ENCODE results near the gene TBXT.
"Not testable (repeated sequence)": the region's sequence is repeated elsewhere in the genome, so short reads cannot be mapped to it uniquely, and the experiment has no call there.

Gene TBXT

GRCh38 chr6:166169549-166170421 is 2.1 kb upstream of the TBXT start:
- no peak for DNase-seq (ENCODE audit: low spot score)

DNA sequence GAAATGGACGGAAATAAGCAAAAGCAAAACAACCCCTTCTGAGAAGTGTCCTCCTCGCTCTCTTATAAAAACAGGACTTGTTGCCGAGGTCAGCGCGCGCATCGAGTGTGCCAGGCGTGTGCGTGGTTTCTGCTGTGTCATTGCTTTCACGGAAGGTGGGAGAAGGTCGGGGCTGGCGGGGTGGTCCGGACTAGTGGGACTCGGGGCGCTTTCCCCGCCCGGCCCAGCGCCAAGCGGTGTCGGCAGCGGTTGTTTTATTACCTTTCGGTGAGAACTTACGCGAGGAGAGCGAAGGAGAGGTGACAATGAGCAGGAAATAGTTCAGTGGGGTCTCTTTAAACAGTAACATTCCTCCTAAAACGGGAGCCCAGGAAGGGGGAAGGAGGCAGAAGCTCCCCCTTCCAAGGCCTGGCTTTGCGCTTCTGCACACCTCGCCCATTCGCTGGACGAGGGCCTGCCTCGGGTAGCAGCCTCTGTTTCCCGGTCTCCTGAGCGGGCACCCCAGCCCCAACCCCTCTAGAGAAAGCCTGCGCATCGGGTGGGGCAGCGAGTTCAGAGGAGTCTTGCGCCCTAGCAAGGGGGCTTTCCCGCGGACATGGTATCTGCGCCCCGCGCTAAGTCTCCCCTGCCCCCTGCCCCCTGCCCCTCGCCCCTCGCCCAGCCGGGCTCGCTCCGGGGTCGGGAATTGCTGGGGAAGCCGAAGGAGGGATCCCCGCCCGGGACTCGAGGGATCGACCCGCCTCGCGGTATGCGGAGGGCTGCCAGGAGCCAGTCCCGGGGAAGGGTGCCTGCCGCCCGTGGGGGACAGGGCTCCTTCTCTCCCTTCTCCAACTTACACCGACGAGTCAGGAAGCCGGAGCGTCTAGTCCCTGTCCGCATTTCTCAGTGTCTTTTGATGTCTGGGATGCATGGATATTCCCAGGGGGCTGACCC is 1.2 kb upstream of the TBXT start:
- DNase-seq (ENCODE audit: low spot score), result no peak

DNA sequence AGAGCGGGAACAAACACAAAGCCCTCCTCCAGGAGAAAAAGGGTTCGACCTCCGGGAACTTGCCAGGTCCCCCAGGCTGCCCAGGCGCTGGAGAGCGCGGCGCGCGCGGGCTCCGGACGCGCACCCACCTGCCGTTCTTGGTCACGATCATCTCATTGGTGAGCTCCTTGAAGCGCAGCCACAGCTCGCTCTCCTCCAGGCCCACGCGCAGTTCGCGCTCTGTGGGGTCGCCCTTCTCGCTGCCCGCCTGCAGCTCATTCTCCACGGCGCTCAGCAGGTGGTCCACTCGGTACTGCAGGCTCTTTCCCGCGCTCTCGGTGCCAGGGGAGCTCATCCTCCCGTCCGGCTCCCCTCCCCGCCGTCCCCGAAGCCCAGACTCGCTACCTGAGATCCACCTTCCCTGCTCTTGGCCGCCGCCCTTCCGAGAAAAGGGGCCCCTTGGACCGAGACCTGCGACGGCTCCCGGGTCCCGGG is 356 bp downstream of the TBXT start:
- no peak for DNase-seq (ENCODE audit: low spot score)

DNA sequence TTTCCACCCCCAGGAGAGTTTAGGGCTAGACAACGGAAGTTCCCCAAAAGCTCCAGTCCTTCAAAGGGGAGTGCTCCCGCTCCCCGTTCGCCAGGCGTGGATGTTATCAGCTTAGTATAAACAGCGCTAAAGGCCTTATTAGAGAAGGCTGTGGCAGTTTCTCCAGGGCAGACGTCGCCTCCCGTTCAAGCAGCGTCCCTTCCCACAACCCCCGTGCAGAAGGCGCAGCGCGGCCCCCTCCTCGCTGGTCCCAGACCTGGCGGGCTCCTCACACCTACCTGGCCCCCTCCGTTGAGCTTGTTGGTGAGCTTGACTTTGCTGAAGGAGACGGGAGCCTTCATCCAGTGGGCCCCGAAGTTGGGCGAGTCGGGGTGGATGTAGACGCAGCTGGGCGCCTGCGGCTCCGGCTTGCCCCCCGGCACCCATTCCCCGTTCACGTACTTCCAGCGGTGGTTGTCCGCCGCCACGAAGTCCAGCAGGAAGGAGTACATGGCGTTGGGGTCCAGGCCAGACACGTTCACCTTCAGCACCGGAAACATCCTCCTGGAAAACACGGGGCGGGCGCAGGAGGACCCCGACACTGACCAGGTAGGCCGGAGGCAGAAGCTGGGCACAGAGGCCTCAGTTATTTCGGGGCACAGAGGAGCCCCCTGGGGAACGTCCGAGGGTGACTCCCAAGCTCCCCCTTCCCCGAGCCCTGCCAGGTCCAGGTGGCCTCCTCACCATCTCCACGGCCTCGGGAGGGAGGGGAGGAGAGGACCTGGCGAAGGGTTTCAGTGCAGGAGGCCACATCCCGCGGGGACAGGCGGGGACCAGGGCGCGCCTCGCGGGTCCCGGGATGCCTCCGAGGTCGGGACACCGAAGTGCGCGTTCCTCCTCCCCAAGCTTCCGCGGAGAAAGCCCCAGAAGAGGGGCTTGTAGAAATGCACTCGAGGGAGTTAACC is 1.1 kb downstream of the TBXT start:
- no peak for DNase-seq (ENCODE audit: low spot score)

DNA sequence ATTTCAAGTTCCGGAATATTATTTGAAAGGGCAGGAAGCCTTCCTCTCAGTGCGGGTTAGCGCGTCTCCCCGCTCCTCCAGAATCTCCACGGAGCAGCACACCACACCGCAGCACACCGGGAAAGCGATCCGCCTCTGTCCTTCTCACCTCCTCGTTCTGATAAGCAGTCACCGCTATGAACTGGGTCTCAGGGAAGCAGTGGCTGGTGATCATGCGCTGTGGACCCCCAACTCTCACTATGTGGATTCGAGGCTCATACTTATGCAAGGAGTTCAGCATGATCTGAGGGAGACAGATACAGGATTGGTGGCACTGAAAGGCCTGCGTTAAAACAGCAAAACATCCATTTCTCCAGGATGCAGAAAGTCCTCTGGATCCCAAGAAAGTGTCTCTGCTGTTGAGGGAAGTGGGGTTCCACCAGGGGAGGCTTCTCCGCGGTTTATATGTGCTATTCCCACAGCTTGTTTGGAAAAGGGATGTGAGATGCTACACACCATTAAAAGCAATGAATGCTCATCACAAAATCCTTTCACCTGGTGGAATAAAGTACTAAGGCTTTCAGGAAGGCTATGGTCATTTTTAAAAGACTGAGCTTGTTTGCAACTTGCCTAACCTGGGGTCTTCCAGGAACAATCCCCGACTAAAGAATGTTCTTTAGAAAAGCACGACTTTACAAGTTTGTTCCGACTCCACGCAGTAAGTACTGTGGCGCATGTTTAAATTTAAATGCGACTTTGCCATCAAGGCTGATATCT is 1.9 kb downstream of the TBXT start:
- DNase-seq (ENCODE audit: low spot score), result no peak

GRCh38 chr6:166162599-166163342 is 4.9 kb downstream of the TBXT start:
- no peak for DNase-seq (ENCODE audit: low spot score)

- DNase-seq (ENCODE audit: low spot score), result no peak
Measured at GRCh38 chr6:166157930-166158617, 9.6 kb downstream of the TBXT start.

DNA sequence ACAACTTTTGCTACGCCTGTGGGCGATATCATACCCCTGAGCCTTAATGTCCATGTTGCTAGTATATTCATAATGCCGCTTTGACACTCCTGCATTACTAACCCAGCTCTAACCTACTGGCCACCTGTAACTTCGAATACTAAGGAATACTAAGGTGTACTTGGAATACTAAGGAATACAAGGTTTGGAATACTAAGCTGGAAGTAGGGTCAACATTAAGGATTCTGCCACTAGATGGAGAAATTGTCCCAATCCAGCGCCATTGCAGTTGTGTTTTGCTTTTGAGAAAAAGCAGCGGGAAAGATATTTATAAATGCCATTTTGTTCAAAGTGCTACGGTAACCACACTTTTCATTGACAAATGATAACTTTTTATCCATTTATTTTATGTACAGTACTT is 10.7 kb downstream of the TBXT start:
- no peak for DNase-seq (ENCODE audit: low spot score)

DNA sequence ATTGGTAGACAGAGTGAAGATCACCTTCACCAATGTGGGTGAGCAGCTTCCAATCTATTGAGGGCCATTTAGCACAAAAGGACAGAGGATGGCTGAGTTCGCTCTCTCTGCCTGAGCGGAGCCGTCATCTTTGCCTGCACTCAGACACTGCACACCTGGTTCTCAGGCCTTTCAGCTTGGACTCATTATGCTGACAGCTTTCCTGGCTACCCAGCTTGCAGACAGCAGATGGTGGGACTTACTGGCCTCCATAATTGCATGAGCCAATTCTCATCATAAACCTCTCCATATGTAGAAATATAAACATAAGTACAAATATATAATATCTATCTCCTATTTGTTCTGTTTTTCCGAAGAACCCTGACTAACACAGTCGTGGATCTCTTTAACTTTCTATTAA is 13.7 kb downstream of the TBXT start:
- no peak for DNase-seq (ENCODE audit: low spot score)

GRCh38 chr6:166152660-166153059 is 15.0 kb downstream of the TBXT start:
- DNase-seq (ENCODE audit: low spot score), result no peak

GRCh38 chr6:166151798-166152197 is 15.9 kb downstream of the TBXT start:
- DNase-seq (ENCODE audit: low spot score), result no peak

DNA sequence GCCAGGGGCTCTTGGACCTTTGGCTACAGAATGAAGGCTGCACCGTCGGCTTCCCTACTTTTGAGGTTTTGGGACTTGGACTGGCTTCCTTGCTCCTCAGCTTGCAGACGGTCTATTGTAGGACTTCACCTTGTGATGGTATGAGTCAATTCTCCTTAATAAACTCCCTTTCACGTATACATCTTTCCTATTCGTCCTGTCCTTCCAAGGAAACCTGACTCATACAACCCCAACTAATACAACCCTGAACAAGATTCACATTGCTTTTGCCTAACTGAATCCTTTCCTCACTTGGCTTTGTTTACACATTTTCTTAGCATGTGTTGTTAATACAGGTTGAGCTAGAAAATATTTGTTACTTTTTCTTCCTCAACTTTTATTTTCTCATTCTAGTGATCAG is 21.9 kb downstream of the TBXT start:
- no peak for DNase-seq (ENCODE audit: low spot score)

GRCh38 chr6:166143011-166143410 is 24.6 kb downstream of the TBXT start:
- DNase-seq (ENCODE audit: low spot score), result no peak

DNA sequence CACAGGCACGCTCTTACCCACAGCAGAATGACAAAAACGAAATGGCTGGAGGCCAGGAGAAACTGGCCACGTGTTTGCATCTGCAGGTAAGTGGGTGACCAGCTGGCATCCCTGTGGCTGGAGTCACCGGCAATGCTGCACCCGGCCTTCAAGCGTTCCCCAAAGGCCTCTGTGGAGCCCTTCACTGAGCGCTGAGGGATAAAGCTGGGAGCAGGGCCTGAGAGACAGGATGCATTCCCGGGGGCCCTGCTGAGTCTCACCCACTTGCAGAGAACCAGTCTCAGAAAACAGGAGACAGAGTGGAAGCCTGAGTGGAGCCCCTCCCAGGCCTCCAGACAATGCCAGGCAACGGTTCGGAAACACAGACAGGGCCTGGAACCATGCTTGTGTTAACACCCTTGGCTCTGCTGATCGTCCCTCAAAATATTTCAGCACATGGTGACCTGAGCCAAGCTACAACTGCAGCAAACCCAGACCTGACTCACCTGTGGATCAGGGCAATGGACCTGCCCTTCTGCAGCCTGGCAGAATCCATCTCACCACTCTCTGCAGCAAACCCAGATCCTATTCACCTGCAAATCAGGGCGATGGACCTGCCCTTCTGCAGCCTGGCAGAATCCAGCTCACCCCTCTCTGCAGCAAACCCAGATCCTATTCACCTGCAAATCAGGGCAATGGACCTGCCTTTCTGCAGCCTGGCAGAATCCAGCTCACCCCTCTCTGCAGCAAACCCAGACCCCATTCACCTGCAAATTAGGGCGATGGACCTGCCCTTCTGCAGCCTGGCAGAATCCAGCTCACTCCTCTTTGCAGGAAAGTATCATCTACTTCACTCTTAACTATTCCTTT is 39.8 kb downstream of the TBXT start:
- DNase-seq (ENCODE audit: low spot score), result no peak

DNA sequence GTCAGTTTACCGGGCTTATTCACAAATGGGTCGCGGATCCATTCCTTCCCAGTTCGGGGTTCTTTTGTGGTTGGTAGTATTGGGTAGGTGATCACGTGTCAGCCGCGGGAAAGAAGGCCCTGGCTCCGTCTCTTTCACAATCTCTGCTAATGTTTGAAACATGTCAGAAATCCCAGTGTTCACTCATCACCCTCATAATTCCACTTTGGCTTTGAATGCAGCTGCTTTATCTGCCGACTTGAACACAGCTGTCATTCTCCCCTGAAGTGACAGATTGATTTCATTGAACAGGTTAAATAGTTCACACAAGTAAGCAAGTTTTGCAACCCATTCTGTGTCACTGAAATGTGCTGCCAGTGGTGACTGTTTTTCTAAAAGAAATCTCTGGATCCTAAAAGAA is 44.5 kb downstream of the TBXT start:
- DNase-seq (ENCODE audit: low spot score), result not testable (repeated sequence)

GRCh38 chr6:166121726-166122125 is 45.9 kb downstream of the TBXT start:
- DNase-seq (ENCODE audit: low spot score), result no peak

DNA sequence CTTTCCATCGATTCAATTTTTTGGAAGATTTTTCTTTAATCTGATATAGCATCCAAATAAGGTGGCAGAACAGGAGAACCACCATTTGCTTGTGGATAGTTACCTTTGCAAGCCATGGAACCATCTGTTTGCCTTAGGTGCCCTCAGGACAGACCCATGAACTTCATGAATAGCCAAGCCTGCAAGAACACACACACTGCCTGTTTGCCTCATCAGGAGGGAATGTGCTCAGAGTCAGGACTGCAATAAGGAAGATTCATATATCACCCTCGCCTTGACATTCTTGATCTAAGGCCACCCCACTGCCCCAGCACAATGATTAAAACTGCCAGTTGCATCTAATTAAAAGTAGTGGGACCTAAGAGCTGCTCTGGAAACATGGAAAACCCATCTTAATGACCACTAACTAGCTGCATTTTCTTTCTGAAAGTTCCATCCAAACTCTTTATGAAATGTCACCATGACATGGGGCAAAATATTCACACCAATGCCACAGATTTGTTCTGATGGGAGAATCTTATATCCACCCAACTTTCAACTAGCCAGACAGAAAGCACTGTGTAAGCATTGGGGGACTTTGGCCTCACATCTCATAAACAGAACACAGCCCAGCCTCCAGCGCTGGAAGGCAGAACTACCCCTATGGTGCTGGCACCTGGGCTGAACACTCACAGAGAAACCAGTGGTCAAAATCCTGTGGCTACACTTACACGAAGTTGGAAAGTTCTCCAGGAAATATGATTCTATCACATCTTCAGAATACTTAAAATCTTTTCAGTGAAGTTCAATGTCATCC is 48.3 kb downstream of the TBXT start:
- no peak for DNase-seq (ENCODE audit: low spot score)

- no peak for DNase-seq (ENCODE audit: low spot score)
Measured at GRCh38 chr6:166115609-166116008, 52.0 kb downstream of the TBXT start.
